ENCODE data around the gene HIVEP2. TPM values are rescaled to one million over a fixed set of nuclear protein-coding genes. Genes with fewer than 3 reads are reported as not detected.

Gene HIVEP2
- total RNA-seq, 1 donor from 2014 or later = 12.8 TPM

GRCh38 chr6:142819603-142820337 is 125.2 kb downstream of the HIVEP2 start:
- intact Hi-C loops (cut with DNase I) = no loop called here
- DNase-seq = no peak
- peak; percentile 42 for ATAC-seq (ENCODE audit: poor library complexity)

GRCh38 chr6:142816486-142816885 is 128.5 kb downstream of the HIVEP2 start:
- intact Hi-C loops (cut with DNase I) = no loop called here
- DNase-seq = no peak
- ATAC-seq (ENCODE audit: poor library complexity) = no peak

- intact Hi-C loops (cut with DNase I) = no loop called here
- ATAC-seq (ENCODE audit: poor library complexity) = no peak
- DNase-seq = no peak
These were observed 128.9 kb downstream of the HIVEP2 start for GRCh38 chr6:142816031-142816430.

- intact Hi-C loops (cut with DNase I) = no loop called here
- DNase-seq (no peak), ATAC-seq (ENCODE audit: poor library complexity) (no peak)
These were observed 133.1 kb downstream of the HIVEP2 start for GRCh38 chr6:142811923-142812322.

- DNase-seq (no peak), ATAC-seq (ENCODE audit: poor library complexity) (no peak)
- intact Hi-C loops (cut with DNase I) = no loop called here
These were observed 133.9 kb downstream of the HIVEP2 start for GRCh38 chr6:142810952-142811514.

GRCh38 chr6:142809947-142810346 is 135.0 kb downstream of the HIVEP2 start:
- ATAC-seq (ENCODE audit: poor library complexity) = no peak
- intact Hi-C loops (cut with DNase I) = no loop called here

GRCh38 chr6:142808405-142809061 is 136.4 kb downstream of the HIVEP2 start:
- ATAC-seq (ENCODE audit: poor library complexity) (no peak), DNase-seq (no peak)
- intact Hi-C loops (cut with DNase I) = no loop called here

More at GRCh38 chr6:142809947-142810346, 135.0 kb downstream of the HIVEP2 start:
- DNase-seq = no peak

GRCh38 chr6:142805042-142805441 is 139.9 kb downstream of the HIVEP2 start:
- intact Hi-C loops (cut with DNase I) = no loop called here
- ATAC-seq (ENCODE audit: poor library complexity) (peak; percentile 66), DNase-seq (no peak)

- DNase-seq (no peak), ATAC-seq (ENCODE audit: poor library complexity) (no peak)
- intact Hi-C loops (cut with DNase I) = no loop called here
These were observed 140.5 kb downstream of the HIVEP2 start for GRCh38 chr6:142804490-142804889.

GRCh38 chr6:142803495-142804058 is 141.4 kb downstream of the HIVEP2 start:
- ATAC-seq (ENCODE audit: poor library complexity) (no peak), DNase-seq (no peak)
- intact Hi-C loops (cut with DNase I) = no loop called here

GRCh38 chr6:142803032-142803431 is 141.9 kb downstream of the HIVEP2 start:
- DNase-seq (no peak), ATAC-seq (ENCODE audit: poor library complexity) (no peak)
- intact Hi-C loops (cut with DNase I) = no loop called here

- peak; percentile 52 for ATAC-seq (ENCODE audit: poor library complexity)
- intact Hi-C loops (cut with DNase I) = no loop called here
- no peak for DNase-seq
These were observed 142.9 kb downstream of the HIVEP2 start for GRCh38 chr6:142802124-142802523.

- intact Hi-C loops (cut with DNase I) = no loop called here
- DNase-seq (no peak), ATAC-seq (ENCODE audit: poor library complexity) (no peak)
These were observed 144.7 kb downstream of the HIVEP2 start for GRCh38 chr6:142800240-142800639.

GRCh38 chr6:142799639-142800038 is 145.3 kb downstream of the HIVEP2 start:
- intact Hi-C loops (cut with DNase I) = no loop called here
- no peak for ATAC-seq (ENCODE audit: poor library complexity)
- DNase-seq = no peak

- DNase-seq = no peak
- intact Hi-C loops (cut with DNase I) = no loop called here
- no peak for ATAC-seq (ENCODE audit: poor library complexity)
These were observed 147.8 kb downstream of the HIVEP2 start for GRCh38 chr6:142797159-142797558.

- intact Hi-C loops (cut with DNase I) = no loop called here
- DNase-seq = no peak
- ATAC-seq (ENCODE audit: poor library complexity) = peak; percentile 68
These were observed 148.4 kb downstream of the HIVEP2 start for GRCh38 chr6:142796571-142796970.

- DNase-seq (no peak), ATAC-seq (ENCODE audit: poor library complexity) (no peak)
- intact Hi-C loops (cut with DNase I) = no loop called here
These were observed 149.0 kb downstream of the HIVEP2 start for GRCh38 chr6:142796024-142796423.

- intact Hi-C loops (cut with DNase I) = no loop called here
- no peak for ATAC-seq (ENCODE audit: poor library complexity)
- DNase-seq = no peak
These were observed 150.6 kb downstream of the HIVEP2 start for GRCh38 chr6:142794424-142794823.

GRCh38 chr6:142790257-142790656 is 154.7 kb downstream of the HIVEP2 start:
- DNase-seq = no peak
- ATAC-seq (ENCODE audit: poor library complexity) = no peak
- intact Hi-C loops (cut with DNase I) = no loop called here

- intact Hi-C loops (cut with DNase I) = no loop called here
- ATAC-seq (ENCODE audit: poor library complexity) (no peak), DNase-seq (no peak)
These were observed 157.6 kb downstream of the HIVEP2 start for GRCh38 chr6:142787422-142787821.

All from Right ventricle myocardium superior (tissue), 1 donor.